H1 (cell line): ENCODE data around the gene SCAPER. TPM values are rescaled to one million over a fixed set of nuclear protein-coding genes. Genes with fewer than 3 reads are reported as not detected.

Source experiments
- CTCF ChIA-PET: fragments of 300-600 bp; sonication (Branson Sonifier 250); formaldehyde crosslinking; loops from one replicate; lab custom pipeline; 2021; ENCODE audit not compliant: partially characterized antibody; lab: Charles Lee
- POLR2A ChIA-PET: fragments of 300-600 bp; sonication (Branson Sonifier 250); formaldehyde crosslinking; loops from one replicate; lab custom pipeline; 2021; ENCODE audit warnings: inconsistent platforms; ENCODE audit not compliant: partially characterized antibody; lab: Charles Lee
- DNase-seq, 2 experiments: peaks; one replicate each; pipeline versions ENCODE4 v3.0.0 to v3.0.0-alpha.2; 2010 to 2022; ENCODE audit warnings: low spot score in 2 of 2, low read depth in 1 of 2, mixed read lengths in 1 of 2
- FAIRE-seq: peaks from 2 replicates; lab custom pipeline; 2011; peaks lifted over from hg19 to GRCh38; lab: Jason Lieb, UNC
- H2AFZ ChIP-seq: 2 replicates; pipeline ENCODE4 v1.8.1; 2012; ENCODE audit warnings: low read length, inconsistent platforms
- H2AK5ac ChIP-seq: 2 replicates; pipeline ENCODE4 v1.6.1; 2013; ENCODE audit warnings: low read depth, low read length
- H2BK120ac ChIP-seq: replicated peaks from 2 replicates; pipeline ENCODE3; 2013; ENCODE audit warnings: low read depth, low read length, inconsistent platforms
- H2BK12ac ChIP-seq: 2 replicates; pipeline ENCODE4 v1.6.1; 2013; ENCODE audit warnings: low read depth, low read length
- H2BK15ac ChIP-seq: 2 replicates; pipeline ENCODE4 v1.6.1; 2013; ENCODE audit warnings: low read length
- H2BK20ac ChIP-seq: 2 replicates; pipeline ENCODE4 v1.6.1; 2013; ENCODE audit warnings: low read length
- H2BK5ac ChIP-seq: 2 replicates; pipeline ENCODE4 v1.6.1; 2013; ENCODE audit warnings: low read depth, low read length
- H3K14ac ChIP-seq: 2 replicates; pipeline ENCODE4 v1.6.1; 2013; ENCODE audit warnings: inconsistent platforms; ENCODE audit not compliant: insufficient read length
- H3K18ac ChIP-seq: 2 replicates; pipeline ENCODE4 v1.6.1; 2013; ENCODE audit warnings: low read length; ENCODE audit errors: extremely low read depth
- H3K23ac ChIP-seq: 2 replicates; pipeline ENCODE4 v1.6.1; 2013; ENCODE audit warnings: inconsistent platforms; ENCODE audit not compliant: insufficient read length
- H3K23me2 ChIP-seq: 2 replicates; pipeline ENCODE4 v1.6.1; 2013; ENCODE audit warnings: low read depth, low read length
- H3K27ac ChIP-seq: 2 replicates; pipeline ENCODE4 v1.6.1; 2011; ENCODE audit warnings: low read depth, low read length, inconsistent platforms
- H3K27me3 ChIP-seq, 4 experiments: replicated peaks in 1 of 4; 1 replicate in 1 of 4; 2 replicates in 3 of 4; pipeline versions ENCODE4 v1.6.1 to v1.8.1; 2011 to 2013; ENCODE audit warnings: low read length in 3 of 4, mild to moderate bottlenecking in 3 of 4, inconsistent platforms in 2 of 4, mixed read lengths in 2 of 4, moderate library complexity in 1 of 4; ENCODE audit not compliant: control insufficient read depth in 3 of 4, insufficient read depth in 3 of 4; ENCODE audit errors: extremely low read depth in 1 of 4
- H3K36me3 ChIP-seq, 4 experiments: 2 replicates each; pipeline versions ENCODE4 v1.6.1 to v1.8.1; 2011 to 2013; ENCODE audit warnings: mild to moderate bottlenecking in 4 of 4, low read length in 3 of 4, moderate library complexity in 2 of 4, control low read depth in 1 of 4, inconsistent platforms in 1 of 4; ENCODE audit not compliant: insufficient read depth in 4 of 4, control insufficient read depth in 2 of 4
- H3K4ac ChIP-seq: replicated peaks from 2 replicates; pipeline ENCODE3; 2013; ENCODE audit warnings: low read length, low read depth, mixed read lengths, inconsistent platforms; ENCODE audit not compliant: insufficient read length
- H3K4me1 ChIP-seq, 4 experiments: replicated peaks in 1 of 4; 1 replicate in 1 of 4; 2 replicates in 3 of 4; pipeline versions ENCODE4 v1.6.1 to v1.8.1; 2011 to 2013; ENCODE audit warnings: low read length in 3 of 4, inconsistent platforms in 2 of 4, mixed read lengths in 1 of 4; ENCODE audit not compliant: insufficient read depth in 4 of 4, control insufficient read depth in 3 of 4
- H3K4me2 ChIP-seq, 2 experiments: 2 replicates each; pipeline versions ENCODE4 v1.6.1 to v1.8.1; 2011 to 2013; ENCODE audit warnings: low read depth in 2 of 2, low read length in 2 of 2, control low read depth in 1 of 2, inconsistent platforms in 1 of 2, mild to moderate bottlenecking in 1 of 2; ENCODE audit not compliant: insufficient read depth in 1 of 2
- H3K4me3 ChIP-seq, 4 experiments: fragments of 200-600, 300-600 bp in 1 of 4; sonication (generic), shearing (Covaris generic), sonication (Bioruptor Twin) in 1 of 4; 2 replicates each; pipeline versions ENCODE4 v1.5.1 to v1.8.1; 2011 to 2016; ENCODE audit warnings: low read length in 4 of 4, low read depth in 3 of 4, control low read depth in 2 of 4, inconsistent platforms in 2 of 4, mild to moderate bottlenecking in 2 of 4, mixed read lengths in 1 of 4, moderate library complexity in 1 of 4; ENCODE audit not compliant: insufficient read depth in 2 of 4; ENCODE audit errors: extremely low read depth in 1 of 4
- H3K56ac ChIP-seq: replicated peaks from 2 replicates; pipeline ENCODE3; 2013; ENCODE audit warnings: low read depth, mild to moderate bottlenecking, mixed read lengths, low read length, inconsistent platforms; ENCODE audit not compliant: insufficient read length
- H3K79me1 ChIP-seq: 2 replicates; pipeline ENCODE4 v1.6.1; 2013; ENCODE audit warnings: low read depth, low read length, control low read depth
- H3K79me2 ChIP-seq, 2 experiments: 2 replicates each; pipeline versions ENCODE4 v1.6.1 to v1.8.1; 2012 to 2013; ENCODE audit warnings: low read length in 2 of 2, mild to moderate bottlenecking in 2 of 2, inconsistent platforms in 1 of 2; ENCODE audit not compliant: insufficient read depth in 2 of 2, control insufficient read depth in 1 of 2
- H3K9ac ChIP-seq, 4 experiments: replicated peaks in 1 of 4; 1 replicate in 1 of 4; 2 replicates in 3 of 4; pipeline versions ENCODE4 v1.6.1 to v1.8.1; 2011 to 2013; ENCODE audit warnings: low read depth in 3 of 4, low read length in 3 of 4, control low read depth in 2 of 4, mild to moderate bottlenecking in 2 of 4, moderate library complexity in 2 of 4, inconsistent platforms in 1 of 4; ENCODE audit errors: extremely low read depth in 1 of 4
- H3K9me3 ChIP-seq, 2 experiments: 2 replicates each; pipeline versions ENCODE4 v1.6.1 to v1.8.1; 2012 to 2013; ENCODE audit warnings: mild to moderate bottlenecking in 2 of 2, moderate library complexity in 2 of 2, control low read depth in 1 of 2, inconsistent platforms in 1 of 2, low read depth in 1 of 2, low read length in 1 of 2, mixed read lengths in 1 of 2; ENCODE audit not compliant: insufficient read depth in 2 of 2
- H4K20me1 ChIP-seq, 2 experiments: replicated peaks in 1 of 2; 2 replicates each; pipeline versions ENCODE3 to v1.8.1; 2011 to 2013; ENCODE audit warnings: inconsistent platforms in 2 of 2, low read length in 2 of 2, mild to moderate bottlenecking in 1 of 2; ENCODE audit not compliant: insufficient read depth in 2 of 2, control insufficient read depth in 1 of 2
- H4K5ac ChIP-seq: 2 replicates; pipeline ENCODE4 v1.6.1; 2013; ENCODE audit warnings: low read length, low read depth, mixed read lengths, inconsistent platforms; ENCODE audit not compliant: insufficient read length
- H4K8ac ChIP-seq: 2 replicates; pipeline ENCODE4 v1.8.0; 2013; ENCODE audit warnings: mild to moderate bottlenecking, moderate library complexity, low read length, inconsistent platforms; ENCODE audit not compliant: insufficient read depth; ENCODE audit errors: extremely low read depth
- H4K91ac ChIP-seq: replicated peaks from 2 replicates; pipeline ENCODE3; 2013; ENCODE audit warnings: low read length, mixed read lengths, inconsistent platforms; ENCODE audit not compliant: insufficient read length
- BRCA1 ChIP-seq: IDR thresholded peaks from 2 replicates; pipeline ENCODE4 v1.6.1; 2012; ENCODE audit warnings: low read depth, low read length, improper control_type of control experiment
- CBX5 ChIP-seq: fragments of 300-800, 300-1000 bp; sonication (generic); IDR thresholded peaks from 2 replicates; pipeline ENCODE4 v1.7.1; 2016; ENCODE audit warnings: antibody characterized with exemption, low read length, low read depth
- CHD1 ChIP-seq: IDR thresholded peaks from 2 replicates; pipeline ENCODE4 v1.6.1; 2012; ENCODE audit warnings: low read depth, low read length, improper control_type of control experiment
- EZH2 ChIP-seq: fragments of 200-600 bp; sonication (generic); IDR thresholded peaks from 2 replicates; pipeline ENCODE4 v1.7.1; 2012; ENCODE audit warnings: low read depth, mild to moderate bottlenecking, moderate library complexity, low read length, inconsistent platforms; ENCODE audit not compliant: severe bottlenecking
- GABPA ChIP-seq: IDR thresholded peaks from 2 replicates; pipeline ENCODE4 v1.6.1; 2011; ENCODE audit warnings: mild to moderate bottlenecking, low read length, moderate library complexity, borderline replicate concordance; ENCODE audit not compliant: insufficient read depth
- JUN ChIP-seq: IDR thresholded peaks from 2 replicates; pipeline ENCODE4 v1.6.1; 2011; ENCODE audit warnings: low read depth, mild to moderate bottlenecking, improper control_type of control experiment, low read length
- KDM4A ChIP-seq: IDR thresholded peaks from one replicate; pipeline ENCODE4 v1.7.1; 2012; ENCODE audit warnings: low read depth, mild to moderate bottlenecking, moderate library complexity, low read length, inconsistent platforms; ENCODE audit not compliant: severe bottlenecking
- PHF8 ChIP-seq: fragments of 200-600 bp; sonication (generic); conservative IDR thresholded peaks from 2 replicates; pipeline ENCODE4 v1.7.1; 2012; ENCODE audit warnings: low read depth, mild to moderate bottlenecking, inconsistent platforms, low read length, moderate library complexity
- POLR2A ChIP-seq, 2 experiments: IDR thresholded peaks; 1 replicate in 1 of 2; 2 replicates in 1 of 2; pipeline ENCODE4 v1.6.1; 2011; ENCODE audit warnings: low read depth in 2 of 2, low read length in 2 of 2, mild to moderate bottlenecking in 2 of 2; ENCODE audit errors: control extremely low read depth in 1 of 2
- POLR2AphosphoS5 ChIP-seq: IDR thresholded peaks from 2 replicates; pipeline ENCODE4 v1.6.1; 2011; ENCODE audit warnings: low read depth, low read length
- SIX5 ChIP-seq: IDR thresholded peaks from 2 replicates; pipeline ENCODE4 v1.6.1; 2011; ENCODE audit warnings: mild to moderate bottlenecking, low read depth, low read length
- SP1 ChIP-seq: IDR thresholded peaks from 2 replicates; pipeline ENCODE4 v1.6.1; 2011; ENCODE audit warnings: low read depth, low read length
- SRF ChIP-seq: IDR thresholded peaks from 2 replicates; pipeline ENCODE4 v1.6.1; 2011; ENCODE audit warnings: mild to moderate bottlenecking, low read depth, low read length, moderate library complexity
- WGBS, 2 experiments: shearing (Covaris generic) in 1 of 2; methylation state at CpG; one replicate each; pipeline versions ENCODE4 v1.1.6 to v1.1.7; 2013 to 2015; ENCODE audit warnings: low lambda C conversion rate in 2 of 2, mixed read lengths in 2 of 2, inconsistent platforms in 1 of 2, low coverage in 1 of 2, missing lambda C conversion rate in 1 of 2; ENCODE audit not compliant: insufficient replicate concordance in 2 of 2, insufficient coverage in 1 of 2, insufficient read length in 1 of 2; ENCODE audit errors: extremely low coverage in 1 of 2, missing lambda C conversion rate in 1 of 2; 5-methylcytosine and 5-hydroxymethylcytosine counted together
- polyA plus RNA-seq, 7 experiments: library from polyadenylated mRNA; depleted of rRNA in 3 of 7; stranded (reverse) in 5 of 7; unstranded in 2 of 7; fragments of >200 nt in 5 of 7; fragments of 200-250 nt in 2 of 7; gene quantifications; 1 replicate in 5 of 7; 2 replicates in 1 of 7; 4 replicates in 1 of 7; pipeline versions ENCODE4 v1.2.1 to v1.2.3, GENCODE V29; 2011 to 2013; ENCODE audit warnings: missing spikeins in 2 of 7, mixed read lengths in 2 of 7
- total RNA-seq: library from RNA; stranded (reverse); fragmentation: NEBNext Ultra II Directional; extraction: Animal tissue kit (Norgen Biotek cat#: 25700); gene quantifications from 2 replicates; pipeline ENCODE4 v1.2.1, GENCODE V29; 2021
- TF ChIP-seq, protein P1 (sequence below): IDR thresholded peaks from 2 replicates; pipeline ENCODE4 v1.6.1; 2012; ENCODE audit warnings: low read length, inconsistent platforms

SCAPER gene
- total and polyA plus RNA-seq, 2 of the 8 experiments (the other 6 are each of a cell fraction or from before 2014, with no cell fraction given): 1.6 to 6.8 TPM

DNA sequence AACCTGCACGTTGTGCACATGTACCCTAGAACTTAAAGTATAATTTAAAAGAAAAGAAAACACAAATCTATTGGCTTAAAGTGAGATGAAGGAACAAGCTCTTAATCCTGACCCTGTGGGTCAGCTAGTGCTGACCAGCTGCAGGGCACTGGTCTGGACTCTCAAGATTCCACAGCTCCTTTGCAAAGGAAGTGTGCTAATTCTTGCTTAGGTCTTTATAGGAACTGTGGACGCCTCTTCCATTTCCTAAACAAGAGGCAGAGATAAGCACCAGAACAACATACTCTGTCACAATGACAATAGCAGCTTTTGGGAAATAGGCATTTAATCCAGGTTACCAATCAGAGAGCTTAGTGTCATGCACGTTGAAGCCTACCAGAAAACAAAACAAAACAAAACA, 402.5 kb downstream of the SCAPER start:
- no peaks in the 10 kb centered on the region for H3K79me1 ChIP-seq
- H3K9ac ChIP-seq: no peak overlapping the region
- no peaks in the 10 kb centered on the region; a peak in 1 of 7 replicates for H3K4me1 ChIP-seq
- H3K23ac ChIP-seq: no peak overlapping the region
- no peak overlapping the region for H2BK12ac ChIP-seq
- H3K56ac ChIP-seq: no peak overlapping the region
- H2BK120ac ChIP-seq: no peak overlapping the region
- H3K18ac ChIP-seq: no peak overlapping the region
- H4K91ac ChIP-seq: no peak overlapping the region
- no peak overlapping the region for H4K8ac ChIP-seq
- 85% methylated on average over 3 of the region's 3 CpGs; no CpG with 5 or more reads in 1 of the 2 experiments for WGBS, 2 experiments
- no peak overlapping the region for H3K14ac ChIP-seq
- no peak overlapping the region for H3K4me2 ChIP-seq
- H3K27ac ChIP-seq: no peak overlapping the region
- FAIRE-seq (no peak), DNase-seq (no peak)
- H3K23me2 ChIP-seq: no peaks in the 10 kb centered on the region
- no peak overlapping the region for H2BK20ac ChIP-seq
- no peaks in the 10 kb centered on the region for H3K27me3 ChIP-seq
- no peaks in the 10 kb centered on the region for H3K36me3 ChIP-seq
- no peaks in the 10 kb centered on the region for H3K79me2 ChIP-seq
- H3K9me3 ChIP-seq: no peaks in the 10 kb centered on the region
- H3K4ac ChIP-seq: no peak overlapping the region
- H2BK15ac ChIP-seq: no peak overlapping the region
- H2AFZ ChIP-seq: no peak overlapping the region
- H2BK5ac ChIP-seq: no peak overlapping the region
- H3K4me3 ChIP-seq: no peak overlapping the region
- no peak overlapping the region for H2AK5ac ChIP-seq
- no peaks in the 10 kb centered on the region for H4K20me1 ChIP-seq
- H4K5ac ChIP-seq: no peak overlapping the region
- ChIA-PET POLR2A (no interaction called here), CTCF (interaction anchor here (0.9 kb wide), 1 partner anchor 21 kb away, joined by 3 read pairs; no protein-coding TSS in a partner anchor)
- TF ChIP-seq SRF: no peak
- TF ChIP-seq SP1: no peak
- no peak for TF ChIP-seq CBX5
- no peak for TF ChIP-seq EZH2
- TF ChIP-seq POLR2AphosphoS5: no peak
- no peak for TF ChIP-seq CHD1
- TF ChIP-seq, protein P1, sequence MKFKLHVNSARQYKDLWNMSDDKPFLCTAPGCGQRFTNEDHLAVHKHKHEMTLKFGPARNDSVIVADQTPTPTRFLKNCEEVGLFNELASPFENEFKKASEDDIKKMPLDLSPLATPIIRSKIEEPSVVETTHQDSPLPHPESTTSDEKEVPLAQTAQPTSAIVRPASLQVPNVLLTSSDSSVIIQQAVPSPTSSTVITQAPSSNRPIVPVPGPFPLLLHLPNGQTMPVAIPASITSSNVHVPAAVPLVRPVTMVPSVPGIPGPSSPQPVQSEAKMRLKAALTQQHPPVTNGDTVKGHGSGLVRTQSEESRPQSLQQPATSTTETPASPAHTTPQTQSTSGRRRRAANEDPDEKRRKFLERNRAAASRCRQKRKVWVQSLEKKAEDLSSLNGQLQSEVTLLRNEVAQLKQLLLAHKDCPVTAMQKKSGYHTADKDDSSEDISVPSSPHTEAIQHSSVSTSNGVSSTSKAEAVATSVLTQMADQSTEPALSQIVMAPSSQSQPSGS: no peak
- TF ChIP-seq GABPA: no peak
- no peak for TF ChIP-seq SIX5
- no peak for TF ChIP-seq KDM4A
- TF ChIP-seq JUN: no peak
- TF ChIP-seq BRCA1: no peak
- TF ChIP-seq POLR2A (IDR thresholded peaks at IDR 0.05; ENCODE audit: control extremely low read depth in 1 of 2, low read depth in 2 of 2, low read length in 2 of 2): no peak
- TF ChIP-seq PHF8: no peak
